ENCODE measurements around the gene GPAM.
A peak's percentile ranks its signal among the peaks of the same experiment; 100 is the strongest.

The GPAM gene

DNA sequence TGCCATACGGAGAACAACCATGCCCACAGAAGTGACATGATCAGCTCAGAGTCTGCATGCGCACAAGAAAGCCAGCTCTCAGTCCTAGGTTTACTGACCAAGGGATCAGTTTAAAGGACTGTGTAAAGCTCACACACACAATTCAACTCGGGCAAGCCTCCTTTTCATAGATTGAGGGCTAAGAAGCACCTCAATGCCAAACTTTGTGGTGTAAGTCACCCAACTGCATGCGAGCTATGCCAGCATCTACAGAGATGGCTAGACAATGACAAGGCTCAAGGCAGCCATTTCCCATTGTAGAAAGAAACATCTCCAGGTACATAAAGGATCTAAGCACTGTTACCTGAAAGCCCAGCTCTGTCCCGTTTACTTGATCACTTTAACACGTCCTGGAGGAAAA, 36.8 kb downstream of the GPAM start:
- Histone ChIP-seq H3K27me3 (replicated peaks; ENCODE audit: control insufficient read depth, insufficient read depth, low read length) (no peaks in the 10 kb centered on the region), H3K36me3 (ENCODE audit: control insufficient read depth, insufficient read depth, low read length) (peaks cover 1% of the 10 kb centered on the region), H3K4me3 (replicated peaks; ENCODE audit: low read depth, low read length) (no peak overlapping the region)
- no peak for DNase-seq (ENCODE audit: extremely low read depth, insufficient read length)
- TF ChIP-seq, protein P1, sequence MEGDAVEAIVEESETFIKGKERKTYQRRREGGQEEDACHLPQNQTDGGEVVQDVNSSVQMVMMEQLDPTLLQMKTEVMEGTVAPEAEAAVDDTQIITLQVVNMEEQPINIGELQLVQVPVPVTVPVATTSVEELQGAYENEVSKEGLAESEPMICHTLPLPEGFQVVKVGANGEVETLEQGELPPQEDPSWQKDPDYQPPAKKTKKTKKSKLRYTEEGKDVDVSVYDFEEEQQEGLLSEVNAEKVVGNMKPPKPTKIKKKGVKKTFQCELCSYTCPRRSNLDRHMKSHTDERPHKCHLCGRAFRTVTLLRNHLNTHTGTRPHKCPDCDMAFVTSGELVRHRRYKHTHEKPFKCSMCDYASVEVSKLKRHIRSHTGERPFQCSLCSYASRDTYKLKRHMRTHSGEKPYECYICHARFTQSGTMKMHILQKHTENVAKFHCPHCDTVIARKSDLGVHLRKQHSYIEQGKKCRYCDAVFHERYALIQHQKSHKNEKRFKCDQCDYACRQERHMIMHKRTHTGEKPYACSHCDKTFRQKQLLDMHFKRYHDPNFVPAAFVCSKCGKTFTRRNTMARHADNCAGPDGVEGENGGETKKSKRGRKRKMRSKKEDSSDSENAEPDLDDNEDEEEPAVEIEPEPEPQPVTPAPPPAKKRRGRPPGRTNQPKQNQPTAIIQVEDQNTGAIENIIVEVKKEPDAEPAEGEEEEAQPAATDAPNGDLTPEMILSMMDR (IDR thresholded peaks at IDR 0.05; ENCODE audit: insufficient read depth, low read length, poor library complexity, severe bottlenecking): no peak

DNA sequence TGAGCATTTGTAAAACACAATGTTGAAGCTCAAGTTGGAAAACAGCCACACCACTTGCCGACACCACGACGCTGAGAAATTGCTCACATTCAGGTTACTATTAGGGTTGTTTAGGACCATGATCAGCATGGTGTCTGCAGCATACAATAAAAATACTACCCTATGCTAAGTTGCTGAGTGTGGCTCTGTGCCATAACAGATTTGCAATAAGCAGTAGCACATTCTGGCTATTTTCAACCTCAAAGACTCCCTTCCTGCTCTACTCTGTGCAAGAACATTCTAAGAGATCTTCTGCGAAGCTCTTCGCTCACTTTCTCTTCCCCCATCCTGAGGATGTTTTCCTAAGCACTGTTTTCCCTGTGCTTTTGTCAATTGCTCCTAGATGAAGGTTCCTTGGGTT, 38.3 kb downstream of the GPAM start:
- no peak for DNase-seq (ENCODE audit: extremely low read depth, insufficient read length)
- TF ChIP-seq, protein P1 (IDR thresholded peaks at IDR 0.05; ENCODE audit: insufficient read depth, low read length, poor library complexity, severe bottlenecking): no peak

DNA sequence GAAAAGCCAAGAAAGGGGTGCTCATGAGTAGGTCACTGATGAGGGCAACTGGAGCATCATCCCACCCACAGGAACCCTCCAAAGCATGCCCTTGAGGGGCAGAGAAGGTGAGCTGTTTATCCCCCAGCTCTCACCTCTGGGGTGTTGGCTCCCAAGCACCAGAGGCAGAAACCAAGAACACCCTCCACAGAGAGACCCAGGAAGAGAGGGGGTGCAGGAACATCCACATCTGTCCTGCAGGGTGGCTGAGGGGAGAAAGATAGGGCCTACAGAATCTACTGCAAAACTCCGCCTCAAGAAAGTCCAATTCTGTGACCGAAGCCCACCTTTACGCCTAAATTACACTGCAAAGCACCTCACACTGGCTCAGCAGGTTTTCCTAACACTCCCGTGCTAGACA, 40.1 kb downstream of the GPAM start:
- DNase-seq (ENCODE audit: extremely low read depth, insufficient read length): no peak
- peaks cover 1% of the 10 kb centered on the region for H3K36me3 ChIP-seq (ENCODE audit: control insufficient read depth, insufficient read depth, low read length)
- no peak overlapping the region for H3K4me3 ChIP-seq (replicated peaks; ENCODE audit: low read depth, low read length)
- TF ChIP-seq, protein P1 (IDR thresholded peaks at IDR 0.05; ENCODE audit: insufficient read depth, low read length, poor library complexity, severe bottlenecking): no peak
- no peaks in the 10 kb centered on the region for H3K27me3 ChIP-seq (replicated peaks; ENCODE audit: control insufficient read depth, insufficient read depth, low read length)

More for the DNA sequence above, 38.3 kb downstream of the GPAM start:
- H3K4me3 ChIP-seq (replicated peaks; ENCODE audit: low read depth, low read length): no peak overlapping the region
- no peaks in the 10 kb centered on the region for H3K27me3 ChIP-seq (replicated peaks; ENCODE audit: control insufficient read depth, insufficient read depth, low read length)
- peaks cover 1% of the 10 kb centered on the region for H3K36me3 ChIP-seq (ENCODE audit: control insufficient read depth, insufficient read depth, low read length)

DNA sequence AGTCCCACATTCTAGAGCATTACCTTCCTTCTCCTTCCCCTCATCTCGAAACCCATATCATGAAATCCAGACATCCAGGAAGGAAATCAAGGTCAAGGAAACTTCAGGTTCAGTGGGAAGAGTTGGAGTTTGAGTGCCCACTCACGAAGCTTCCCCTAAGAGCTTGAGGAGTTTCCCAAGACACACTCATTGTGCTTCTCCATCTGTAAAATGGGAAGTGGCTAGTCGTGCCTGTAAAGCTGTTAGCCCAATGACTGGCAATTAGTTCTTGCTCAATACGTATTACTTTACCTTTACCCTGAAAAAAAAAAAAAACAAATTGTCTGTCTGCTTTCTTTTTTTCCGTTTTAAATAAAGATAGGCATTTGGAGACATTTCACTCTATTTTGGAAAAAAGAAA, 42.3 kb downstream of the GPAM start:
- DNase-seq (ENCODE audit: extremely low read depth, insufficient read length): no peak
- H3K36me3 ChIP-seq (ENCODE audit: control insufficient read depth, insufficient read depth, low read length): peaks cover 1% of the 10 kb centered on the region
- no peaks in the 10 kb centered on the region for H3K27me3 ChIP-seq (replicated peaks; ENCODE audit: control insufficient read depth, insufficient read depth, low read length)
- TF ChIP-seq, protein P1 (IDR thresholded peaks at IDR 0.05; ENCODE audit: insufficient read depth, low read length, poor library complexity, severe bottlenecking): no peak
- no peak overlapping the region for H3K4me3 ChIP-seq (replicated peaks; ENCODE audit: low read depth, low read length)

DNA sequence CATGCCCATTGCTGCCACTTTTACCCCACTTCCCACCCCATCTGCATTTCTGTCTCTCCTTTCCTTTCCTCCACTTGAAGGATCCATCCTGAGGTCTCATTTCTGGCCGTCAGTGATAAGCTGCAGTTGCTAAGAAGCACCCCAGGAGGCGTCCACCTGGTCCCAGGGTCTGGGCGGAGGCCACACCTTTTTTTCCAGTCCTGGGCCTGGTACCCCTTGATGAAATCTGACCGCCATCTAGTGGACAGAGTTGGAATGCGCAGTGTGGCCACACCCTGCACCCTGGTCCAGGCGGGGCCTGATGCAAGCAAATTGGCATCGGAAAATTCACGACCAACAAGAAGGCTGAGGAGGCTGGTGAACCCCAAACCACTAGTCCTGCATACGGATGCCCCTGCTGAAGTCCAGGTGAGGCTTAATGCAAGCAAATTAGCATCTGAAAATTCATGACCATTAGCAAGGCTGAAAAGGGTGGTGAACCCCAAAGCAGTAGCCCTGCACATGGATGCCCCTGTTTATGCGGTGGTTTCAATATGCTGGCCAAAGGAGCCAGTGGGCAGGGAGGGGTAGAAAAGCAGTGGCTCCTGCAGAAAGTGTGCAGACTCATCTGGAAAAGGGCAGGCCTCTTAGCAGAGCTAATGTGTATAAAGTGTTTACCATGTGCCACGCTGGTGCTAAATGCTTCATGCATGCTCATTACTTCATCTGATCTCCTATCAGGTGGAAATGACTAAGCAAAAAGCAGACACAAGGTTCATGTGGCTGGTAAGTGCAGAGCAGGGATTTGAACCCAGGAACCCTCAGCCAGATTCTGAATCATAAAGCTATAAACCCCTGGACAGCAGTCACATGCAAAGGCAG, 43.2 kb downstream of the GPAM start:
- peak; percentile 67 for DNase-seq (ENCODE audit: extremely low read depth, insufficient read length)
- Histone ChIP-seq H3K4me3 (replicated peaks; ENCODE audit: low read depth, low read length) (no peak overlapping the region), H3K36me3 (ENCODE audit: control insufficient read depth, insufficient read depth, low read length) (no peaks in the 10 kb centered on the region; the same call in none of the 2 replicates), H3K27me3 (replicated peaks; ENCODE audit: control insufficient read depth, insufficient read depth, low read length) (no peaks in the 10 kb centered on the region)
- TF ChIP-seq, protein P1 (IDR thresholded peaks at IDR 0.05; ENCODE audit: insufficient read depth, low read length, poor library complexity, severe bottlenecking): peak; percentile 98

All from GM06990 (cell line).